Lower leg skin (tissue), 3 donors: ENCODE results near the gene PPP1R9B.

ENCODE experiments used
- POLR2A ChIP-seq, 2 donors: fragments of 450-650 bp; IDR thresholded peaks; one replicate each; pipeline ENCODE4 v1.6.1; 2016 to 2017; ENCODE audit warnings: antibody characterized with exemption in 2 of 2, mild to moderate bottlenecking in 1 of 2, moderate library complexity in 1 of 2
- TF ChIP-seq, protein P1 (sequence below), 3 donors: fragments of 450-650 bp; IDR thresholded peaks; one replicate each; pipeline ENCODE4 v1.5.1; 2016; ENCODE audit warnings: antibody characterized with exemption in 3 of 3, mild to moderate bottlenecking in 3 of 3, moderate library complexity in 2 of 3

DNA sequence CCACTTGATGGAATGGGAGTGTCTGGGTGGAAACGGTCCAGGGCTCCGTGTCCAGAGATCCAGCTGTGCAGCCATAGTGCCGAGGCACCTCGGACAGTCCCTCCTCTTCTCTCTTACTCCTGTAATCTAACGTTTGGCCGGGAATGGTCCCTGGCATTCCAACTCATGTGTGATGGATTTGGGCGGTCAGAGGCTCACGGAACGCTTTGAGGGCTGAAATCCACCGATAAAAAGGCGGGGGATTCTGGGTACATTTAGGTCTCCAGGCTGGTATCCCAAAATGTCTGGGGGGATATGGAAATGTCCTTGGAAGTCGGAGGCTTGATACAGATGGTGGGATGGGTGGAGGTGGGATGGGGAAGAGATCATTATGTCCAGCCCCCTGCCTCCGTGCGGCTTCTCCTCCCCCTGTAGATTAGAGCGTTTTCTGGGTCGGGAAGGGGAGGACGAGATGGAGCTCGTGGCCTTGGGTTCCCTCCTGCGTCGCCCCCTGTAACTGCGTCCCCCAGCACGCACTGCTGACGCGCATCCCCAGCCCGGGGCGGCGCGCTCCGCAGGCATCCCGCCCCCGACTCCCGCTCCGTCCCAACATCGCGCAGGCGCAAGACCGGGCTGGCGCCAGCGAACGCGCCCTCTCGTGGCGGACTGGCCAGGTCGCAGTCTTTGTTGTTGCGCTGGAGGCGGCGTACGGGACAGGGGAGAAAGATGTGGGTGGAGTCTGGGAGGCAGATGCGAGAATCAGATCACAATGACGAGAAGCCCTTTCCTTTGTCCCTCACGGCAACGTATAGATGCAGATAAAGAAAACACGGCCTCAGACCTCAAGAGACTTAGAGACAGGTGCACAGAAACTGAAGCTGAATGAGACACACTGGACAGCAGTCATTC lies 10.8 kb upstream of the PPP1R9B start:
- TF ChIP-seq, protein P1, sequence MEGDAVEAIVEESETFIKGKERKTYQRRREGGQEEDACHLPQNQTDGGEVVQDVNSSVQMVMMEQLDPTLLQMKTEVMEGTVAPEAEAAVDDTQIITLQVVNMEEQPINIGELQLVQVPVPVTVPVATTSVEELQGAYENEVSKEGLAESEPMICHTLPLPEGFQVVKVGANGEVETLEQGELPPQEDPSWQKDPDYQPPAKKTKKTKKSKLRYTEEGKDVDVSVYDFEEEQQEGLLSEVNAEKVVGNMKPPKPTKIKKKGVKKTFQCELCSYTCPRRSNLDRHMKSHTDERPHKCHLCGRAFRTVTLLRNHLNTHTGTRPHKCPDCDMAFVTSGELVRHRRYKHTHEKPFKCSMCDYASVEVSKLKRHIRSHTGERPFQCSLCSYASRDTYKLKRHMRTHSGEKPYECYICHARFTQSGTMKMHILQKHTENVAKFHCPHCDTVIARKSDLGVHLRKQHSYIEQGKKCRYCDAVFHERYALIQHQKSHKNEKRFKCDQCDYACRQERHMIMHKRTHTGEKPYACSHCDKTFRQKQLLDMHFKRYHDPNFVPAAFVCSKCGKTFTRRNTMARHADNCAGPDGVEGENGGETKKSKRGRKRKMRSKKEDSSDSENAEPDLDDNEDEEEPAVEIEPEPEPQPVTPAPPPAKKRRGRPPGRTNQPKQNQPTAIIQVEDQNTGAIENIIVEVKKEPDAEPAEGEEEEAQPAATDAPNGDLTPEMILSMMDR (IDR thresholded peaks at IDR 0.05): no peak
- no peak for TF ChIP-seq POLR2A (IDR thresholded peaks at IDR 0.05)
